Measurements from ENCODE around the gene SLC66A1.

The SLC66A1 gene

GRCh38 chr1:19325958-19326747, 14.0 kb downstream of the SLC66A1 start:
- no peak for FAIRE-seq

DNA sequence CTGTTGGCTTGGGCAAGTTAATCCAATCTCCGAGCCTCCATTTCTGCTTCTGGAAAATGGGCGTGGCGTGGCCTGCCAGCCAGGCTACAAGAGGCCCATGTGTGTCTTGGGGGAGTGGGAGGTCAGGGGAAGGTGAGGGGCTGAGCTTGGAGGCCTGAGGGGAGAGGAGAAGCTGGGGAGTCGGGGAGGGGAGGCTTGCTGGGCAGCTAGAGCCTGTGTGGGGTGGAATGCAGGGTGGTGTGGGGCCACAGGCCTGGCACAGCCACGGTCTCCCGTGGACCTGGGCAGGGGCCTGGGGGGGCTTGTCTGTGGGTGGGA, 14.6 kb downstream of the SLC66A1 start:
- FAIRE-seq, result no peak

DNA sequence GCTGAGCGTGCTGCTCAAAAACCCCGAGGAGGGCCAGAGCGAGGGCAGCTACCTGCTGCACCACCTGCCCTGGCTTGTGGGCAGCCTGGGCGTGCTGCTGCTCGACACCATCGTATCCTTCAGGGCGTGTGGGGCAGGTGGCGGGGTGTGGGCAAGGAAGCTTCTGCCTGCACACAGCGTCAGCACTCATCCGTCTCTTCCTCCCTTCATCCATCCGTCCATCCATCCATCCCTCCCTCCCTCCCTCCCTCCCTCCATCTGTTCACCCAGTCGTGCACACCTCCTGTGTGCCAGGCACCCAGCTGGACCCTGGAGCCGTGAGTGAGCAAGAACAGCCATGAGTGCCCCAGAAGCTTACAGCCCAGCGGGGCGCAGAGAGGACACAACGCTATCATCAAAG, 15.2 kb downstream of the SLC66A1 start:
- no peak for FAIRE-seq

GRCh38 chr1:19327736-19328135, 15.6 kb downstream of the SLC66A1 start:
- FAIRE-seq, result no peak

GRCh38 chr1:19328486-19328885, 16.4 kb downstream of the SLC66A1 start:
- FAIRE-seq, result no peak

- no peak for FAIRE-seq
Measured at GRCh38 chr1:19329188-19329587, 17.1 kb downstream of the SLC66A1 start.

GRCh38 chr1:19329611-19330010, 17.5 kb downstream of the SLC66A1 start:
- no peak for FAIRE-seq

- no peak for FAIRE-seq
Measured at GRCh38 chr1:19330449-19331135, 18.5 kb downstream of the SLC66A1 start.

DNA sequence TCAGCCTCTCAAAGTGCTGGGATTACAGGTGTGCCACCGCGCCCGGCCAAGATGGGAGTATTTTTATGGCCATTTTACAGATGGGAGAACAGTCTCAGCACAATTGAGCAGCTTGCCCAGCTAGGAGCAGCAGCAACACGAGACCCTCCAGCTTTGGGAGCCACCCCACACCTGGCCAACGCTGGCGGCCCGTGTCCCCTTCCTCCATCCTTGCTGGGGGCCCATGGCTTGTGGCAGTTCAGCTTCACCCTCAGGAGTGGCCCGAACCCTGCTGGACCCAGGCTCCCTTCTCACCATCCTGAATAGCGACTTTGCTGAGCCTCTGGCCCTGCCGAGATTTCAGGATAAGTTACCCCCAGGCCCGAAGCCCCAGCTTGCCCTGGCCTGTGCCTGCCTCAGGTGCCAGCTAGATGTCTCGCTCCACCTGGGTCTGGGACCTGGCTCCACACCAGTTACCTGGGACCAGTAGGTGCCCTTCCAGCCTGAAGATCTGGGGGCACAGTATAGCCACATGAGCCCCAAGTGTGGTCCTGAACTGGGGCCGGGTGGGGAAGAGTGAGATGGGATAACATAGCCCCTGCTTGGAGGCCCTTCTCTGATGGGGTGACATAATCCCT, 19.2 kb downstream of the SLC66A1 start:
- no peak for FAIRE-seq

DNA sequence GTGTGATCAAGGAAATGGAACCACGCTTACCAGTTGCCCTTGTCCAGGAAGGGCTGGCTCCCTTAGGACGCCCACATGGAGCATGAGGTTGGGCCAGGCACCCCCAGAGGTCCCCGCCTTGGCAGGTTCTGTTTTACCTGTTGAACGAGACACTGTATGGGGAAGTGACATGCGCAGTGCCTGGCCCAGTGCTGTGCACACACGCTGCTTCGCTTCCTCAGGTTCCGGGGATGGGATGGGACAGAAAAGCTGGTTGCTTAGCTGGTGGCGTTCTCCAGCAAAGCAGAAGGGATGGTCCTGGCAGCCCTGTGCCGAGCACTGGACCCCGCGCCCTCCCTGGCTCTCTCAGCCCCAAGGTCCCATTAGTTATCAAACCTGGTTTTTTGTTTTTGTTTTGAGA, 20.7 kb downstream of the SLC66A1 start:
- no peak for FAIRE-seq

DNA sequence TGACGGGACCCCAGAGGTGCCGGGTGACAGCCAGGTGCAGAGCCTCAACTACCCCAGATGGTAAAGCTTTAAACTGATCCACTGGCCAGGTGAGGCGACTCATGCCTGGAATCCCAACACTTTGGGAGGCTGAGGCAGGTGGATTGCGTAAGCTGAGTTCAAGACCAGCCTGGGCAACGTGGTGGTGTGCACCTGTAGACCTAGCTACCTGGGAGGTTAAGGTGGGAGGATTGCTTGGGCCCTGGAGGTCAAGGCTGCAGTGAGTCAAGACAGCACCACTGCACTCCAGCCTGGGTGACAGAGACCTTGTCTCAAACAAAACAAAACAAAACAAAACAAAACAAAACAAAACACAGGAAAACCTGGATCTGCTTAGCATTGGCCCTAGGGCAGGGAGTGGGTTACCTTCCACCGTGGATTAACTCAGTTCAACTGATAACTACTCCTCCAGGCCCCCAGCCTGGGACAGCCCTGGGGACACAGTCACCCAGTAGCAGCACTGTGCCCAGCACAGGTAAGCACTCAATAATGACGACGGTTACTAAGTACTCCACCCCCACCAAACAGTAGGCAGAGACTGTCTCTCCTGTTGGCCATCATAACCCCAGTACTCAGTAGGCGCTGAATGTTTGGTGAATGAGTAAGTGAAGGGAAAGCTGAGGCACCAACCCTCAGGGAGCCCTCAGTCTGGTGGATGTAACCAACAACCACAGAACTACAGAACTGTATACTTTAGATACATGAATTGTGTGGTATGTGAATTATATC, 21.6 kb downstream of the SLC66A1 start:
- no peak for FAIRE-seq

GRCh38 chr1:19336543-19336942, 24.4 kb downstream of the SLC66A1 start:
- FAIRE-seq, result no peak

DNA sequence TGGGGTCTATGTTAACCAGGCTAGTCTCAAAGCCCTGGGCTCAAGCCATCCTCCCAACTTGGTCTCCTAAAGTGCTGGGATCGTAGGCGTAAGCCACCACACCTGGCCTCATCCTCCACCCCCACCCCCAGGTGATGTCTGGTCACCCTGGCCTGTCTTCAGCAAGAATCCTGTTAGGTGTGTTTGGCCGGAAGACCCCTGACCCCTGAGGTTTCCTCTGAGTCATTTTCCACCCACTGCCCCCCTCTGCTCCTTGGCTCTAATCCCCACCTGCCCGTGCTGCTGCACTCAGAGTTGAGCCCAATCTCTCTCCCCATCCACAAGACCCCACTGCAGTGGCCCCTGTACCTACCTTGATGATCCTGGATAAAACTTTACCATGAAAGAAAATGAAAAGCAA, 25.2 kb downstream of the SLC66A1 start:
- FAIRE-seq, result no peak

- FAIRE-seq, result no peak
Measured at GRCh38 chr1:19338323-19338762, 26.2 kb downstream of the SLC66A1 start.

DNA sequence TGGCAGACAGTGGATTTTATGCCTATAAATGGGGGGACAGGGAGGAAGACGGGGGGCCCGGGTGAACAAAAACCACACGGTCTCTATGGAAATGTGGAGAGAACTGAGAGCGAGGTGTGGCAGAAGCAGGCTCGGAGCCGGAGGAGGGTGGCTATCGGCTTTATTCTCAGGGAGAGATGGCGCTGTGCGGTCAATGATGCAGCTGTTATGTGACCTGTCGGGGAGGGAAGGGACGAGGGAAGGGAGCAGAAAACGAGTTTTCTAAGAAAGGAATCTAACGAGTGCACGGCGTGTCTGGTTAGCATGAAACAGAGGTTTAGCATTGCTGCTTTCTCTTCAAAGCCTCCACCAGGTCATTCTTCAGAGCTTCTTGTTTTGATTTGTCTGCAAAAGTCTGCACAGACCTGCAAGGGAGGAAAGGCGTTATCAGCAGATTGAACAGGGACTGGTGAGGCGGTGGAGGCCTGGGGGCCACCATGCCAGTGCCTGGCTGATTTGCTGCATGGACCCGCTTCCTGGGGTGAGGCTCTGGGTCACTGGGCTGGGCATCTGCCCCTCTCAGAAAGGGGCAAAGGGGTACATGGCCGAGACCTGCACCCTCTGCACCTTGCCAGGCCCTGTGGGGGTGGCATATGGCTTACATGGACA, 27.2 kb downstream of the SLC66A1 start:
- no peak for FAIRE-seq

DNA sequence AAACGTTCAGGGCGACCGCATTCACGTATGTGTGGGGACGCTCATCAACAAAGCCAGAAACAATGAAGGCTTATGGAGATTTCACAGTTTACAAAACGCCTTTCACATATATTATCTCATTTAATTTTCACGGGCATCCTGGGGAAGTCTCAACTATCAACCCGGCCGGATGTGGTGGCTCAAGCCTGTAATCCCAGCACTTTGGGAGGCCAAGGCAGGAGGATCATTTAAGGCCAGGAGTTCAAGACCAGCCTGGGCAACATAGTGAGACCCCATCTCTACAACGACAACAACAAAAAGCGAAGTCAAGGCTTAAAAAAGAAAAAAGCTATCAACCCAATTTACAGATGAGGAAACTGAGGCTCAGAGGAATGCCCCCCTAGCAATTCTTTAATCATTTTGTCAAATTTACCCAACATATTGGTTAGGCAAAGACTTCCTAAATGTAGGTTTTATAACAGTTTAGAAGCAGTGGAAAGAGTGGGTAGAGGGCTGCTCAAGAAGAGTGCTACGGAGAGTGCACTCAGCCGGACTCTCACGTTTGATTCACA, 28.3 kb downstream of the SLC66A1 start:
- FAIRE-seq, result no peak

DNA sequence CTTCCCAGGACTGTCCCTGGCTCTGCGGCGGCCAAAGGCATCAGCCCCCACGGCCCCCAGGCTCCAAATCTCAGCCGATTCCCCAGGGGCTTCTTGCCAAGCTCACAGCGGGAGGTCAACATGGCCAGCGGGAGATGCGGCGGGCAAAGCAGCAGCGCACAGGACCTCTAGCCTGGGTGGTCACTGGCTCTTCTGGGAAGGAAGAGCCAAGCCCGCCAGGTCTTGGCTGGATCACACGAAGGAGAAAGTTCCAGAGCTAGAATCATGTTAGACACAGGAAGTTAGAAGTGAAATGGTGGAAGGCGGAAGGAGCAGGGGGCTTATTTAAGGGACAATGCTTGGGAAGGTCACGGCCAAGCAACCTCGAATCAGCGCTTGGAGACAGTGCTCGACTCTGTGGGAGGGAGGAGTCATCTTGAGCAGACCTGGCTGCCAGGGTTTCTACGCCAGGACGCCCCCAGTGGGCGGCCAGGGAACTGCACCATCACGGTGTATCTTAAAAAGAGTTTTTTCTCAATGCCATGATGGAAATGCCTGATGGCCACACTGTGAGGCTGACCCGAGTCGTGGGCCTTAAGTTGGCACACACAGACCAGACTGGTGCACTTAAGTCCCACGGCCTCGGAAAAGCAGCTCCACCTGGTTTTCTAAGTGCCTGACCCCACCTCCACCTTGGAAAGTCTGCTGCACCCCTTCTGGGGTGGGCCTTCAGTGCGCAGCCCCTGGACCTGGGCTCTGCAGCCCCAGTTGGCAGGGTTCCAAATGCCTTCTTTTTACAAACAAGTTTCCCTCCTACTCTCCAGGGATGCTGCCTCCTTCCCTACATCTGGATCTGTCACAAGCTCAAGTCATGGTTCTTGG, 29.3 kb downstream of the SLC66A1 start:
- FAIRE-seq, result no peak

GRCh38 chr1:19342062-19342750, 30.1 kb downstream of the SLC66A1 start:
- no peak for FAIRE-seq

- no peak for FAIRE-seq
Measured at GRCh38 chr1:19342894-19343616, 30.9 kb downstream of the SLC66A1 start.

All from colon (tissue), 2 donors.